SU-DHL-6 (cell line): ENCODE measurements around the gene LRRK2.

Experiments used
- H2AFZ ChIP-seq: fragments of 200-600 bp; sonication (generic); 2 replicates; pipeline ENCODE4 v1.6.1; 2014; ENCODE audit warnings: low read depth, mild to moderate bottlenecking, moderate library complexity, mixed read lengths, antibody characterized with exemption, low read length; ENCODE audit not compliant: severe bottlenecking
- H3F3A ChIP-seq: fragments of 200-600 bp; shearing (Covaris generic); 2 replicates; pipeline ENCODE4 v1.6.0; 2016; ENCODE audit warnings: antibody characterized with exemption, mild to moderate bottlenecking; ENCODE audit not compliant: insufficient read depth
- H3K27ac ChIP-seq: fragments of 200-600 bp; sonication (generic); 2 replicates; pipeline ENCODE4 v1.5.1; 2016; ENCODE audit warnings: low read depth, mild to moderate bottlenecking, low read length, moderate library complexity, mixed read lengths
- H3K27me3 ChIP-seq: fragments of 200-600 bp; sonication (generic), shearing (Covaris generic); 2 replicates; pipeline ENCODE4 v1.6.0; 2014; ENCODE audit warnings: mild to moderate bottlenecking, low read length
- H3K36me3 ChIP-seq: fragments of 200-600 bp; sonication (generic); 2 replicates; pipeline ENCODE4 v1.6.1; 2014; ENCODE audit warnings: mild to moderate bottlenecking, low read length, mixed read lengths
- H3K4me2 ChIP-seq: fragments of 300-600, 200-600 bp; shearing (Covaris generic), sonication (generic); 2 replicates; pipeline ENCODE4 v1.6.0; 2014; ENCODE audit warnings: low read length, low read depth, mild to moderate bottlenecking; ENCODE audit not compliant: poor library complexity, severe bottlenecking
- H3K4me3 ChIP-seq: fragments of 200-600 bp; sonication (generic); 2 replicates; pipeline ENCODE4 v1.5.1; 2014; ENCODE audit warnings: antibody characterized with exemption, low read length, mild to moderate bottlenecking, mixed read lengths; ENCODE audit not compliant: insufficient read depth, poor library complexity, severe bottlenecking
- H3K79me2 ChIP-seq: fragments of 200-600 bp; sonication (generic); 2 replicates; pipeline ENCODE4 v1.6.1; 2014; ENCODE audit warnings: mild to moderate bottlenecking, low read length, moderate library complexity; ENCODE audit not compliant: insufficient read depth
- H3K9ac ChIP-seq: fragments of 200-600 bp; sonication (generic); 2 replicates; pipeline ENCODE4 v1.7.0; 2014; ENCODE audit warnings: mild to moderate bottlenecking, low read length
- H3K9me2 ChIP-seq: fragments of 200-600 bp; sonication (generic); replicated peaks from 2 replicates; pipeline ENCODE4 v1.6.1; 2014; ENCODE audit warnings: low read length; ENCODE audit not compliant: insufficient read depth
- H3K9me3 ChIP-seq: fragments of 200-600 bp; sonication (generic); 2 replicates; pipeline ENCODE4 v1.6.1; 2014; ENCODE audit warnings: low read length, mixed read lengths; ENCODE audit not compliant: insufficient read depth
- H4K20me1 ChIP-seq: fragments of 200-600 bp; sonication (generic); 2 replicates; pipeline ENCODE4 v1.6.1; 2014; ENCODE audit warnings: low read depth, mild to moderate bottlenecking, antibody characterized with exemption, low read length, moderate library complexity, mixed read lengths
- EZH2phosphoT487 ChIP-seq: fragments of 200-600 bp; sonication (generic), shearing (Covaris generic); conservative IDR thresholded peaks from 2 replicates; pipeline ENCODE4 v1.6.1; 2018; ENCODE audit warnings: mild to moderate bottlenecking, antibody characterized with exemption, low read length, moderate library complexity, mixed read lengths
- TF ChIP-seq, protein P1 (sequence below): fragments of 200-600 bp; sonication (generic); IDR thresholded peaks from one replicate; pipeline ENCODE4 v1.5.1; 2017; ENCODE audit warnings: antibody characterized with exemption, mild to moderate bottlenecking, low read length, moderate library complexity; ENCODE audit not compliant: insufficient read depth, poor library complexity, severe bottlenecking

Gene LRRK2

DNA sequence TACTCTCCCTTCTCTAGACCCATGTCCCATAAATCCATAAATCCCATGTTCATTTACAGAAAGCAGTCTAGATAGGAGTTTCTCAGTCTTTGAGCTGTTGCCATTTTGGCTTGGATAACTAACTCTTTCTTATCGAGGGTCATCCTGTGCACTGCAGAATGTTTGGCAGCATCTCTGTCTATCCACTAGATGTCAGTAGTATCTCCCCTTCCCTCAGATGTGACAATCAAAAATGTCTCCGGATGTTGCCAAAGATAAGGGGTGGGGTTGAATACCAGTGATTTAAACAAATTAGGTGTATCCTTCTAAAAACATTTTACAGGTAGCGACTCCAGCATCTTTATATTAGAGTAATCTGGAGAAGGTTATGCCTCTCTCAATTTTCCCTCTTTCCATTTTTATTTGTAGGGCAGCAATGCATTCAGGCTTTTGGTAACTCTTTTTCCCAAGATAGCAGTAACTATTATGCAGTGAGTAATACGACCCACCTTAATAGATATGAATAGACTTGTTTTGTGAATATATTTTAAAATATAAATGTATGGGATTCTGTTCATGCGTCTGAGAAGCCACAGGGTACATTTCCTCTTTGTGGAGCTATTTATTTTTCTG, 100.7 kb downstream of the LRRK2 start:
- Histone ChIP-seq H3K4me2 (peak overlapping the region; percentile 37), H4K20me1 (no peaks in the 10 kb centered on the region), H3F3A (no peaks in the 10 kb centered on the region), H3K79me2 (no peaks in the 10 kb centered on the region), H3K36me3 (peaks cover 6% of the 10 kb centered on the region; the same call in 1 of the 2 replicates), H3K9me3 (no peaks in the 10 kb centered on the region), H3K27ac (no peak overlapping the region), H3K9ac (no peak overlapping the region), H2AFZ (peak overlapping the region; percentile 63), H3K9me2 (no peaks in the 10 kb centered on the region), H3K27me3 (no peaks in the 10 kb centered on the region), H3K4me3 (no peak overlapping the region)
- no peak for TF ChIP-seq EZH2phosphoT487
- TF ChIP-seq, protein P1, sequence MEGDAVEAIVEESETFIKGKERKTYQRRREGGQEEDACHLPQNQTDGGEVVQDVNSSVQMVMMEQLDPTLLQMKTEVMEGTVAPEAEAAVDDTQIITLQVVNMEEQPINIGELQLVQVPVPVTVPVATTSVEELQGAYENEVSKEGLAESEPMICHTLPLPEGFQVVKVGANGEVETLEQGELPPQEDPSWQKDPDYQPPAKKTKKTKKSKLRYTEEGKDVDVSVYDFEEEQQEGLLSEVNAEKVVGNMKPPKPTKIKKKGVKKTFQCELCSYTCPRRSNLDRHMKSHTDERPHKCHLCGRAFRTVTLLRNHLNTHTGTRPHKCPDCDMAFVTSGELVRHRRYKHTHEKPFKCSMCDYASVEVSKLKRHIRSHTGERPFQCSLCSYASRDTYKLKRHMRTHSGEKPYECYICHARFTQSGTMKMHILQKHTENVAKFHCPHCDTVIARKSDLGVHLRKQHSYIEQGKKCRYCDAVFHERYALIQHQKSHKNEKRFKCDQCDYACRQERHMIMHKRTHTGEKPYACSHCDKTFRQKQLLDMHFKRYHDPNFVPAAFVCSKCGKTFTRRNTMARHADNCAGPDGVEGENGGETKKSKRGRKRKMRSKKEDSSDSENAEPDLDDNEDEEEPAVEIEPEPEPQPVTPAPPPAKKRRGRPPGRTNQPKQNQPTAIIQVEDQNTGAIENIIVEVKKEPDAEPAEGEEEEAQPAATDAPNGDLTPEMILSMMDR: peak; percentile 82

DNA sequence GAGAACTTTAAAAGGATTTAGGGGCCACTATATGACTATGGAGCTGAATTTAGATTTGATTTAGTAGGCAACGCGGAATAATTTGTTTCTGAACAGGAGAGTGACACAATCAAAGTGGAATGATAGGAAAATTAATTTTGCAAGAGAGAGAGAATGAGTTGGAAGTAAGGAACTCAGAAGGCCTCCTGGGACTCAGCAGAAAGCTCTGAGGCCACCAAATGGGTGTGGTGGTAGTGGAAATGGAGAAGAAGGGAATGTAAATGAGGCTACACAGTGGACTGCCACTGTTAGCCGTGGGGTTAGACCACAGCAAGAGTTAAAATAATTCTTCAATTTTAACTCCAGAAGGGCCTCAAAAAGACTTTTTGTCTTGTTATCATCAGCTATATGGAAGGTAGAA, 102.7 kb downstream of the LRRK2 start:
- no peak overlapping the region for H3K4me2 ChIP-seq
- H2AFZ ChIP-seq: no peak overlapping the region
- H3F3A ChIP-seq: no peaks in the 10 kb centered on the region
- no peak overlapping the region for H3K27ac ChIP-seq
- no peaks in the 10 kb centered on the region for H3K27me3 ChIP-seq
- H3K4me3 ChIP-seq: no peak overlapping the region
- no peaks in the 10 kb centered on the region for H3K9me2 ChIP-seq
- H4K20me1 ChIP-seq: no peaks in the 10 kb centered on the region
- TF ChIP-seq, protein P1: no peak
- no peak overlapping the region for H3K9ac ChIP-seq
- H3K36me3 ChIP-seq: peaks cover 12% of the 10 kb centered on the region; the same call in 1 of the 2 replicates
- no peaks in the 10 kb centered on the region for H3K79me2 ChIP-seq
- no peaks in the 10 kb centered on the region for H3K9me3 ChIP-seq

DNA sequence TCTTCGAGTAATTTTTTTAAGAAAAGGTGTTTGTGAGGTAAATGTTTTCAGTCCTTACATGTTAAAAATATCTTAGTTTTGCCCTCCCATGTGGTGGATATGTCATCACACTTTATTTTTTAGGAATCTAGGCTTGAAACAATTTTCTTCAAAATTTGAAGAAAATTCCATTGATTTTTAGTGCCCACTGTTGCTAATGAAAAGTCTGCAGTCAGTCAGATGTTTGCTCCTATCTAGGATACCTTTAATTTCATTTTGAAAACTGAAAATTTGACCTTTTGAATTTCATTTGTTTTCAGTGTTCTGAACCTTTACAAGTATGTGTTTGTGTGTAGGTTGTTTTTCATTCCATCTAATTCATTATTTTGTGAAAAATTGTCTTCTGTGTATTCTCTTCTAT, 105.4 kb downstream of the LRRK2 start:
- Histone ChIP-seq H3K4me3 (no peak overlapping the region), H3K9me3 (no peaks in the 10 kb centered on the region), H3K36me3 (peaks cover 12% of the 10 kb centered on the region; the same call in 1 of the 2 replicates), H2AFZ (no peak overlapping the region), H3K79me2 (no peaks in the 10 kb centered on the region), H3K27ac (no peak overlapping the region), H3K9me2 (no peaks in the 10 kb centered on the region), H3K27me3 (no peaks in the 10 kb centered on the region), H4K20me1 (no peaks in the 10 kb centered on the region), H3K9ac (no peak overlapping the region), H3F3A (no peaks in the 10 kb centered on the region), H3K4me2 (no peak overlapping the region)
- TF ChIP-seq EZH2phosphoT487: no peak

DNA sequence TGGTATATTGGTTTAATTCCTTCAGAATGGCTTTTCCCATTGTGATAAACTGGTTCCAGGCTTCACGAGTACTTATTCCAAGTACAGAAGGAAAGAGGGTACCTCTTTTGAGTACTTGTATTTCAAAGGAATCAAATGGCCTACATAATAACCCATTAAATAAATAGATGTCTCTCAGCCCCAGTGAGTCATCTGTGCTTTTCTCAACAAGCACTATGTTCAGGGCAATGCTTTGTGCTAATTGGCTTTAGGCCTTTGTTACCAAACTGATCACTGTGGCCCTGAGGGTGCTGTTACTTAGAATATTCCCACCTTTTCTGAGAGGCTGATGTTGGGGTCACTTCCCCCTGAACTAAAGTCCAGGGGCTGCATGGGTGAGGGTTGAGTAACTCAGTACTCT, 107.1 kb downstream of the LRRK2 start:
- Histone ChIP-seq H3F3A (no peaks in the 10 kb centered on the region), H3K36me3 (peaks cover 12% of the 10 kb centered on the region; the same call in 1 of the 2 replicates), H3K9ac (no peak overlapping the region), H3K27ac (no peak overlapping the region), H2AFZ (no peak overlapping the region), H3K9me2 (no peaks in the 10 kb centered on the region), H3K27me3 (no peaks in the 10 kb centered on the region), H3K79me2 (no peaks in the 10 kb centered on the region), H3K4me3 (no peak overlapping the region), H3K4me2 (no peak overlapping the region), H3K9me3 (no peaks in the 10 kb centered on the region), H4K20me1 (no peaks in the 10 kb centered on the region)
- TF ChIP-seq, protein P1: no peak
- TF ChIP-seq EZH2phosphoT487: no peak
